ENCODE data around the gene BCL7C.

GRCh38 chr16:30884760-30885159 is 9.1 kb downstream of the BCL7C start:
- TF ChIP-seq CTCF (IDR thresholded peaks at IDR 0.05) (no peak), POLR2A (IDR thresholded peaks at IDR 0.05) (no peak)

Data from adrenal gland (tissue), 5 donors.